HG03565 (cell line): ENCODE measurements around the gene STEAP3.
"Not testable (repeated sequence)": the region's sequence is repeated elsewhere in the genome, so short reads cannot be mapped to it uniquely, and the experiment has no call there.

ENCODE experiments used
- ATAC-seq: cut with Tn5 transposase; IDR thresholded peaks from one replicate; pipeline ENCODE4 v1.9.1; 2021; ENCODE audit warnings: mild to moderate bottlenecking, moderate library complexity; ENCODE audit not compliant: unreplicated experiment

The STEAP3 gene

GRCh38 chr2:119260646-119261492, 37.2 kb downstream of the STEAP3 start:
- ATAC-seq: no peak

- ATAC-seq: no peak
Observed at GRCh38 chr2:119261493-119262225, 38.0 kb downstream of the STEAP3 start.

GRCh38 chr2:119263025-119263424, 39.4 kb downstream of the STEAP3 start:
- ATAC-seq: no peak

GRCh38 chr2:119263656-119264055, 40.0 kb downstream of the STEAP3 start:
- no peak for ATAC-seq

- peak; percentile 92 for ATAC-seq
Observed at GRCh38 chr2:119264781-119265692, 41.4 kb downstream of the STEAP3 start.

GRCh38 chr2:119265693-119266066, 42.0 kb downstream of the STEAP3 start:
- no peak for ATAC-seq

- ATAC-seq: no peak
Observed at GRCh38 chr2:119266091-119266589, 42.5 kb downstream of the STEAP3 start.

- ATAC-seq: no peak
Observed at GRCh38 chr2:119267604-119268003, 44.0 kb downstream of the STEAP3 start.

GRCh38 chr2:119276864-119277263, 53.2 kb downstream of the STEAP3 start:
- ATAC-seq: no peak

GRCh38 chr2:119278385-119278784, 54.8 kb downstream of the STEAP3 start:
- ATAC-seq: not testable (repeated sequence)

GRCh38 chr2:119278946-119279345, 55.3 kb downstream of the STEAP3 start:
- no peak for ATAC-seq

- no peak for ATAC-seq
Observed at GRCh38 chr2:119279666-119280065, 56.0 kb downstream of the STEAP3 start.

GRCh38 chr2:119280680-119281079, 57.0 kb downstream of the STEAP3 start:
- ATAC-seq: no peak

GRCh38 chr2:119282146-119282995, 58.7 kb downstream of the STEAP3 start:
- no peak for ATAC-seq

- no peak for ATAC-seq
Observed at GRCh38 chr2:119282996-119283511, 59.4 kb downstream of the STEAP3 start.

GRCh38 chr2:119283873-119284331, 60.3 kb downstream of the STEAP3 start:
- no peak for ATAC-seq

- no peak for ATAC-seq
Observed at GRCh38 chr2:119286661-119287060, 63.0 kb downstream of the STEAP3 start.

GRCh38 chr2:119288576-119288975, 64.9 kb downstream of the STEAP3 start:
- ATAC-seq: no peak

- no peak for ATAC-seq
Observed at GRCh38 chr2:119289093-119289492, 65.5 kb downstream of the STEAP3 start.

- ATAC-seq: no peak
Observed at GRCh38 chr2:119289642-119290041, 66.0 kb downstream of the STEAP3 start.
